ENCODE results near the gene SKAP1. TPM values are rescaled to one million over a fixed set of nuclear protein-coding genes. Genes with fewer than 3 reads are reported as not detected.

SKAP1 gene
- total and polyA plus RNA-seq, 2 donors from 2014 or later, result 34.8 to 42.6 TPM

- Histone ChIP-seq H3K9ac (ENCODE audit: low read length in 3 of 3) (no peak overlapping the region), H3K9me3 (ENCODE audit: control insufficient read depth in 2 of 3, insufficient read depth in 1 of 3, low read length in 3 of 3) (no peaks in the 10 kb centered on the region), H3K4me3 (ENCODE audit: low read length in 3 of 3) (no peak overlapping the region), H3K27ac (ENCODE audit: low read depth in 2 of 2, low read length in 2 of 2) (no peak overlapping the region), H3K36me3 (ENCODE audit: control insufficient read depth in 2 of 3, insufficient read depth in 3 of 3, low read length in 3 of 3) (no peaks in the 10 kb centered on the region), H3K4me1 (ENCODE audit: control insufficient read depth in 2 of 3, insufficient read depth in 2 of 3, low read depth in 1 of 3, low read length in 3 of 3) (no peaks in the 10 kb centered on the region), H3K27me3 (ENCODE audit: control insufficient read depth, insufficient read depth, low read length) (no peaks in the 10 kb centered on the region)
- TF ChIP-seq CTCF (IDR thresholded peaks at IDR 0.05; ENCODE audit: borderline replicate concordance, extremely low read depth, insufficient read depth), result no peak
- intact Hi-C loops (cut with DNase I), result no loop called here
- FAIRE-seq, result no peak
- DNase-seq, result no peak
Measured at GRCh38 chr17:48178317-48178716, 251.7 kb downstream of the SKAP1 start.

GRCh38 chr17:48177816-48178215 is 252.2 kb downstream of the SKAP1 start:
- H3K36me3 ChIP-seq (ENCODE audit: control insufficient read depth in 2 of 3, insufficient read depth in 3 of 3, low read length in 3 of 3), result no peaks in the 10 kb centered on the region
- TF ChIP-seq CTCF (IDR thresholded peaks at IDR 0.05; ENCODE audit: borderline replicate concordance, extremely low read depth, insufficient read depth), result no peak
- intact Hi-C loops (cut with DNase I), result no loop called here
- H3K27ac ChIP-seq (ENCODE audit: low read depth in 2 of 2, low read length in 2 of 2), result no peak overlapping the region
- H3K4me3 ChIP-seq (ENCODE audit: low read length in 3 of 3), result no peak overlapping the region
- no peaks in the 10 kb centered on the region for H3K4me1 ChIP-seq (ENCODE audit: control insufficient read depth in 2 of 3, insufficient read depth in 2 of 3, low read depth in 1 of 3, low read length in 3 of 3)
- no peaks in the 10 kb centered on the region for H3K27me3 ChIP-seq (ENCODE audit: control insufficient read depth, insufficient read depth, low read length)
- FAIRE-seq (no peak), DNase-seq (no peak)
- no peaks in the 10 kb centered on the region for H3K9me3 ChIP-seq (ENCODE audit: control insufficient read depth in 2 of 3, insufficient read depth in 1 of 3, low read length in 3 of 3)
- no peak overlapping the region for H3K9ac ChIP-seq (ENCODE audit: low read length in 3 of 3)

- Histone ChIP-seq H3K4me3 (ENCODE audit: low read length in 3 of 3) (no peak overlapping the region), H3K9ac (ENCODE audit: low read length in 3 of 3) (no peak overlapping the region), H3K9me3 (ENCODE audit: control insufficient read depth in 2 of 3, insufficient read depth in 1 of 3, low read length in 3 of 3) (no peaks in the 10 kb centered on the region), H3K36me3 (ENCODE audit: control insufficient read depth in 2 of 3, insufficient read depth in 3 of 3, low read length in 3 of 3) (no peaks in the 10 kb centered on the region), H3K27ac (ENCODE audit: low read depth in 2 of 2, low read length in 2 of 2) (no peak overlapping the region), H3K4me1 (ENCODE audit: control insufficient read depth in 2 of 3, insufficient read depth in 2 of 3, low read depth in 1 of 3, low read length in 3 of 3) (no peaks in the 10 kb centered on the region), H3K27me3 (ENCODE audit: control insufficient read depth, insufficient read depth, low read length) (no peaks in the 10 kb centered on the region)
- no peak for TF ChIP-seq CTCF (IDR thresholded peaks at IDR 0.05; ENCODE audit: borderline replicate concordance, extremely low read depth, insufficient read depth)
- intact Hi-C loops (cut with DNase I), result no loop called here
- DNase-seq, result no peak
- FAIRE-seq, result no peak
Measured at GRCh38 chr17:48176471-48176855, 253.6 kb downstream of the SKAP1 start.

All from kidney (tissue), 14 donors.